Parathyroid adenoma (tissue), 2 donors: ENCODE measurements around the gene GDPD4.

Experiments used
- H2AFZ ChIP-seq: fragments of 300-600 bp; sonication (generic); one replicate; pipeline ENCODE4 v1.7.0; 2017; ENCODE audit warnings: antibody characterized with exemption, mild to moderate bottlenecking
- H3K27ac ChIP-seq: fragments of 300-600 bp; sonication (generic); one replicate; pipeline ENCODE4 v1.7.0; 2017
- H3K27me3 ChIP-seq: fragments of 300-600 bp; sonication (generic); one replicate; pipeline ENCODE4 v1.7.0; 2017; ENCODE audit warnings: low read length; ENCODE audit not compliant: control insufficient read depth, insufficient read depth
- H3K36me3 ChIP-seq: fragments of 300-600 bp; sonication (generic); one replicate; pipeline ENCODE4 v1.7.0; 2017; ENCODE audit warnings: low read length; ENCODE audit not compliant: control insufficient read depth, insufficient read depth
- H3K4me1 ChIP-seq: fragments of 300-600 bp; sonication (generic); one replicate; pipeline ENCODE4 v1.7.0; 2017; ENCODE audit warnings: control low read depth
- H3K4me2 ChIP-seq: fragments of 300-600 bp; sonication (generic); one replicate; pipeline ENCODE4 v1.7.0; 2017; ENCODE audit warnings: low read length
- H3K4me3 ChIP-seq: fragments of 300-600 bp; sonication (generic); one replicate; pipeline ENCODE4 v1.7.0; 2017; ENCODE audit warnings: low read depth, low read length
- H3K79me2 ChIP-seq: fragments of 300-600 bp; sonication (generic); one replicate; pipeline ENCODE4 v1.7.0; 2017; ENCODE audit warnings: control low read depth
- H3K9ac ChIP-seq: fragments of 300-600 bp; sonication (generic); one replicate; pipeline ENCODE4 v1.7.0; 2017; ENCODE audit warnings: mild to moderate bottlenecking
- H3K9me3 ChIP-seq: fragments of 300-600 bp; sonication (generic); one replicate; pipeline ENCODE4 v1.7.0; 2017; ENCODE audit warnings: low read length; ENCODE audit not compliant: control insufficient read depth
- CTCF ChIP-seq: fragments of 300-600 bp; sonication (generic); IDR thresholded peaks from one replicate; pipeline ENCODE4 v1.7.0; 2017; ENCODE audit warnings: antibody characterized with exemption, mild to moderate bottlenecking
- donor health status: primary hyperparathyroidism.

GDPD4 gene

GRCh38 chr11:77180346-77180745 lies 121.1 kb downstream of the GDPD4 start:
- TF ChIP-seq CTCF: no peak
- no peaks in the 10 kb centered on the region for H3K9me3 ChIP-seq

GRCh38 chr11:77179681-77180080 lies 121.8 kb downstream of the GDPD4 start:
- Histone ChIP-seq H2AFZ (no peak overlapping the region), H3K9ac (no peak overlapping the region), H3K27me3 (no peaks in the 10 kb centered on the region), H3K36me3 (no peaks in the 10 kb centered on the region), H3K27ac (no peak overlapping the region), H3K79me2 (no peaks in the 10 kb centered on the region), H3K4me3 (no peak overlapping the region), H3K4me1 (no peaks in the 10 kb centered on the region), H3K9me3 (no peaks in the 10 kb centered on the region), H3K4me2 (no peak overlapping the region)
- TF ChIP-seq CTCF: no peak

More at GRCh38 chr11:77180346-77180745, 121.1 kb downstream of the GDPD4 start:
- no peak overlapping the region for H3K4me3 ChIP-seq
- no peak overlapping the region for H2AFZ ChIP-seq
- no peak overlapping the region for H3K27ac ChIP-seq
- H3K27me3 ChIP-seq: no peaks in the 10 kb centered on the region
- H3K36me3 ChIP-seq: no peaks in the 10 kb centered on the region
- H3K4me1 ChIP-seq: no peaks in the 10 kb centered on the region
- no peak overlapping the region for H3K9ac ChIP-seq
- H3K79me2 ChIP-seq: no peaks in the 10 kb centered on the region
- H3K4me2 ChIP-seq: no peak overlapping the region

- Histone ChIP-seq H3K9me3 (no peaks in the 10 kb centered on the region), H3K79me2 (no peaks in the 10 kb centered on the region), H3K4me1 (no peaks in the 10 kb centered on the region), H3K4me2 (no peak overlapping the region), H3K4me3 (no peak overlapping the region), H3K27ac (no peak overlapping the region), H2AFZ (no peak overlapping the region), H3K9ac (no peak overlapping the region), H3K36me3 (no peaks in the 10 kb centered on the region), H3K27me3 (no peaks in the 10 kb centered on the region)
- no peak for TF ChIP-seq CTCF
Measured at GRCh38 chr11:77179048-77179447, 122.4 kb downstream of the GDPD4 start.

- Histone ChIP-seq H3K4me3 (no peak overlapping the region), H3K27ac (no peak overlapping the region), H3K4me1 (no peaks in the 10 kb centered on the region), H3K4me2 (no peak overlapping the region), H3K9ac (no peak overlapping the region), H3K36me3 (no peaks in the 10 kb centered on the region), H2AFZ (no peak overlapping the region), H3K9me3 (no peaks in the 10 kb centered on the region), H3K79me2 (no peaks in the 10 kb centered on the region), H3K27me3 (no peaks in the 10 kb centered on the region)
- TF ChIP-seq CTCF: no peak
Measured at GRCh38 chr11:77178150-77178549, 123.3 kb downstream of the GDPD4 start.

GRCh38 chr11:77176996-77177395 lies 124.5 kb downstream of the GDPD4 start:
- H3K27ac ChIP-seq: no peak overlapping the region
- H3K9me3 ChIP-seq: no peaks in the 10 kb centered on the region
- H3K36me3 ChIP-seq: no peaks in the 10 kb centered on the region
- H3K79me2 ChIP-seq: no peaks in the 10 kb centered on the region
- H2AFZ ChIP-seq: no peak overlapping the region
- H3K4me2 ChIP-seq: no peak overlapping the region
- no peaks in the 10 kb centered on the region for H3K27me3 ChIP-seq
- no peak overlapping the region for H3K9ac ChIP-seq
- H3K4me3 ChIP-seq: no peak overlapping the region
- no peaks in the 10 kb centered on the region for H3K4me1 ChIP-seq
- TF ChIP-seq CTCF: no peak
